ENCODE measurements around the gene KLF7.

KLF7 gene

DNA sequence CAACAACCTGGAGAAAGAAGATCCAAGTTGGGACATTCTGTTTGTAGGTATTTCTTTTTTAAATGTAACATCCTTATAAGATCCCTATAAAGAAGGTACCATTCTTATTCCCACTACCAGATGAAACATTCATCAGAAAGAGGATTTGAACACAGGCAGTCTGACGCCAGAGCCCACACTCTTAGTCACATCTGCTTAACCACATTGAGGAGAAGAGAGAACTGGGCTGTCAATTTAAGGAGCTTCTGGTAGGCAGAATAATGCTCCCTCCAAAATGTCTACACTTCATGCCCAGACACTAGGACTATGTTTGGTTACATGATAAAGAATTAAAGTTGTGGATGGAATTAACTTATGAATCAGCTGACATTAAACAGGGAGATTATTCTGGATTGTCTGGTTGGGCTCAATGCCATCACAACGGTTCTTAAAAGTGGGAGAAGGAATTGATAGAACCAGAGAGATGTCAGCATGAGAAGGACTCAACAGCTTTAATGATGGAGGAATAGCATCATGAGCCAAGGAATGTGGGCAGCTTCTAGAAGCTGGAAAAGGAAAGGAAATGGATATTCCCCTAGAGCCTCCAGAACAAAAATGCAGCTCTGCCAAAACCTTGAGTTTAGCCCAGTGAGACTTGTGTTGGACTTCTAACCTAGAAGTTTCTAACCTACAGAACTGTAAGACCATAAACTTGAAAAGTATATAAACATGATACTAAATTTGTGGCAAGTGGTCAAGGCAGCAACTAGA, 82.2 kb downstream of the KLF7 start:
- H3K9ac ChIP-seq (ENCODE audit: low read depth, low read length) = no peak overlapping the region
- TF ChIP-seq, protein P1, sequence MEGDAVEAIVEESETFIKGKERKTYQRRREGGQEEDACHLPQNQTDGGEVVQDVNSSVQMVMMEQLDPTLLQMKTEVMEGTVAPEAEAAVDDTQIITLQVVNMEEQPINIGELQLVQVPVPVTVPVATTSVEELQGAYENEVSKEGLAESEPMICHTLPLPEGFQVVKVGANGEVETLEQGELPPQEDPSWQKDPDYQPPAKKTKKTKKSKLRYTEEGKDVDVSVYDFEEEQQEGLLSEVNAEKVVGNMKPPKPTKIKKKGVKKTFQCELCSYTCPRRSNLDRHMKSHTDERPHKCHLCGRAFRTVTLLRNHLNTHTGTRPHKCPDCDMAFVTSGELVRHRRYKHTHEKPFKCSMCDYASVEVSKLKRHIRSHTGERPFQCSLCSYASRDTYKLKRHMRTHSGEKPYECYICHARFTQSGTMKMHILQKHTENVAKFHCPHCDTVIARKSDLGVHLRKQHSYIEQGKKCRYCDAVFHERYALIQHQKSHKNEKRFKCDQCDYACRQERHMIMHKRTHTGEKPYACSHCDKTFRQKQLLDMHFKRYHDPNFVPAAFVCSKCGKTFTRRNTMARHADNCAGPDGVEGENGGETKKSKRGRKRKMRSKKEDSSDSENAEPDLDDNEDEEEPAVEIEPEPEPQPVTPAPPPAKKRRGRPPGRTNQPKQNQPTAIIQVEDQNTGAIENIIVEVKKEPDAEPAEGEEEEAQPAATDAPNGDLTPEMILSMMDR (IDR thresholded peaks at IDR 0.05; ENCODE audit: borderline replicate concordance, extremely low read depth, low read length, poor library complexity, severe bottlenecking) = no peak
- no peak for TF ChIP-seq EZH2 (IDR thresholded peaks at IDR 0.05; ENCODE audit: borderline replicate concordance, low read depth, low read length, severe bottlenecking)
- H3K4me2 ChIP-seq (ENCODE audit: insufficient read depth, low read length) = no peak overlapping the region
- DNase-seq (no peak), ATAC-seq (ENCODE audit: insufficient read depth, low read depth) (peak; percentile 29; the same call in 1 of the 3 replicates)
- no peak overlapping the region for H2AFZ ChIP-seq (ENCODE audit: low read depth, low read length)
- H3K36me3 ChIP-seq (ENCODE audit: insufficient read depth, low read length) = 0 out of 2 replicates have a peak, but pooled peaks cover 3% of the 10 kb centered on the region
- no peaks in the 10 kb centered on the region for H3K79me2 ChIP-seq (ENCODE audit: insufficient read depth, low read length)
- no peaks in the 10 kb centered on the region for H3K9me3 ChIP-seq (ENCODE audit: insufficient read depth, low read length, severe bottlenecking)
- no peaks in the 10 kb centered on the region for H3K4me1 ChIP-seq (ENCODE audit: insufficient read depth, low read length)
- no peak overlapping the region for H3K27ac ChIP-seq (ENCODE audit: low read length)
- no peak overlapping the region for H3K4me3 ChIP-seq (ENCODE audit: low read depth in 1 of 2, low read length in 2 of 2)
- H3K27me3 ChIP-seq (ENCODE audit: insufficient read depth, low read length, poor library complexity) = no peaks in the 10 kb centered on the region
- H4K20me1 ChIP-seq (ENCODE audit: insufficient read depth, low read length) = no peaks in the 10 kb centered on the region

DNA sequence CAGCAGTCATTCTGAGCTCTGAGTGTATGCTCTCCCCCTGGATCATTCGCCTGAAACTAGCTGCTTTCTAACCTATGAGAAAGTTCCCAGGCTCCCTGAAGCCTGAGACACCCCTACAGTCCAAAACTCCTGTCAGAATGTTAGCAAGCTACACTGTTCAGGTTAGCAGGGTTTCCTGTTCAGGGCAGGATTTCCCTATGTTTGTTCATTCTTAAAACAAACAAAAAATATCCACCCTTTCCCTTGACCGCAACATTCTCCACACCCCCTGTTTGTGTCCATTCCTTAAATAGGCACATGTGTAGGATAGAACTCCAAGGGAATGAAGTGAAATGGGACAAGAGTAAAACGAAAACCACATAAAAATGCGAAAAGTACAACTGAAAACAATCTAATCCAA, 83.1 kb downstream of the KLF7 start:
- DNase-seq (no peak), ATAC-seq (ENCODE audit: insufficient read depth, low read depth) (no peak)
- no peak overlapping the region for H3K4me3 ChIP-seq (ENCODE audit: low read depth in 1 of 2, low read length in 2 of 2)
- TF ChIP-seq EZH2 (IDR thresholded peaks at IDR 0.05; ENCODE audit: borderline replicate concordance, low read depth, low read length, severe bottlenecking) = no peak
- TF ChIP-seq, protein P1 (IDR thresholded peaks at IDR 0.05; ENCODE audit: borderline replicate concordance, extremely low read depth, low read length, poor library complexity, severe bottlenecking) = no peak
- 0 out of 2 replicates have a peak, but pooled peaks cover 3% of the 10 kb centered on the region for H3K36me3 ChIP-seq (ENCODE audit: insufficient read depth, low read length)
- no peak overlapping the region for H3K27ac ChIP-seq (ENCODE audit: low read length)
- H2AFZ ChIP-seq (ENCODE audit: low read depth, low read length) = no peak overlapping the region
- H3K27me3 ChIP-seq (ENCODE audit: insufficient read depth, low read length, poor library complexity) = no peaks in the 10 kb centered on the region
- H3K9ac ChIP-seq (ENCODE audit: low read depth, low read length) = no peak overlapping the region
- no peaks in the 10 kb centered on the region for H4K20me1 ChIP-seq (ENCODE audit: insufficient read depth, low read length)
- H3K9me3 ChIP-seq (ENCODE audit: insufficient read depth, low read length, severe bottlenecking) = no peaks in the 10 kb centered on the region
- no peak overlapping the region for H3K4me2 ChIP-seq (ENCODE audit: insufficient read depth, low read length)
- no peaks in the 10 kb centered on the region for H3K79me2 ChIP-seq (ENCODE audit: insufficient read depth, low read length)
- no peaks in the 10 kb centered on the region for H3K4me1 ChIP-seq (ENCODE audit: insufficient read depth, low read length)

DNA sequence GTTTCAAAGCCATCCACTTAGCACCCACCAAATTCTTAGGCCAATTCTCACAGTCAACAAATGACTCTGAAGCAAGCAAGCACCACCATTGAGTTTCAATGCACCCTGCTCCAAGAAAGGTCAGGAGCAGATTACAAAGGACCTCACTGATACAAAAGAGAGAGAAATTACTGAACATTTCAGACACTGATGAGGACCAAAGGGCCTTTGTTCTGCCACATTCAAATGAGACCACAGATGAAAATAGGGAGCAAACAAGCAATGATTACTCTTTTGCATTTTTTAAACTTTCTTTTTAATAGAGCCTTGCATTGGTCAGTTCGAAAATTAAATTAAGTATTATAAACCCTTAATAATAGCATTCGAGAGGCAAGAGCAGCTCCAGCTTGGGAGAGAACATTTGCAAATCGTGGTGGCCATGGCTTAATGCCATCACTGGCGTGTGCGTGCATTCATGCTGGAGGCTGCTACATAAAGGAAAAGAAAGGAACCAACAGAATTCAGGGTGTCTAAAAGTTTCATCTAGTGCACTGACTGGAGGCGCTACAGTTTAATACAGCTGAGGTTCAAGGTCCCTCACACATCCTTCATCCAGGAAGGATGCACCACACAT, 87.5 kb downstream of the KLF7 start:
- DNase-seq = no peak
- H2AFZ ChIP-seq (ENCODE audit: low read depth, low read length) = no peak overlapping the region
- ATAC-seq (ENCODE audit: insufficient read depth, low read depth) = no peak
- no peak overlapping the region for H3K4me3 ChIP-seq (ENCODE audit: low read depth in 1 of 2, low read length in 2 of 2)
- no peak overlapping the region for H3K9ac ChIP-seq (ENCODE audit: low read depth, low read length)
- H3K36me3 ChIP-seq (ENCODE audit: insufficient read depth, low read length) = 0 out of 2 replicates have a peak, but pooled peaks cover 3% of the 10 kb centered on the region
- H3K9me3 ChIP-seq (ENCODE audit: insufficient read depth, low read length, severe bottlenecking) = no peaks in the 10 kb centered on the region
- H4K20me1 ChIP-seq (ENCODE audit: insufficient read depth, low read length) = no peaks in the 10 kb centered on the region
- no peaks in the 10 kb centered on the region for H3K79me2 ChIP-seq (ENCODE audit: insufficient read depth, low read length)
- no peaks in the 10 kb centered on the region for H3K27me3 ChIP-seq (ENCODE audit: insufficient read depth, low read length, poor library complexity)
- TF ChIP-seq, protein P1 (IDR thresholded peaks at IDR 0.05; ENCODE audit: borderline replicate concordance, extremely low read depth, low read length, poor library complexity, severe bottlenecking) = no peak
- no peak for TF ChIP-seq EZH2 (IDR thresholded peaks at IDR 0.05; ENCODE audit: borderline replicate concordance, low read depth, low read length, severe bottlenecking)
- H3K4me1 ChIP-seq (ENCODE audit: insufficient read depth, low read length) = peaks cover 17% of the 10 kb centered on the region
- H3K27ac ChIP-seq (ENCODE audit: low read length) = no peak overlapping the region
- H3K4me2 ChIP-seq (ENCODE audit: insufficient read depth, low read length) = no peak overlapping the region

Data from DND-41 (cell line).